ENCODE data around the gene ZNF385C.

ZNF385C gene

GRCh38 chr17:42047343-42047742, 50.9 kb downstream of the ZNF385C start:
- no peak overlapping the region for H3K4me3 ChIP-seq (ENCODE audit: low read length)
- TF ChIP-seq CTCF (IDR thresholded peaks at IDR 0.05; ENCODE audit: insufficient read depth, low read depth, low read length, missing control alignments), result no peak
- no peak for DNase-seq (ENCODE audit: low read depth)

GRCh38 chr17:42045719-42046118, 52.6 kb downstream of the ZNF385C start:
- no peak for TF ChIP-seq CTCF (IDR thresholded peaks at IDR 0.05; ENCODE audit: insufficient read depth, low read depth, low read length, missing control alignments)
- no peak for DNase-seq (ENCODE audit: low read depth)
- no peak overlapping the region for H3K4me3 ChIP-seq (ENCODE audit: low read length)

DNA sequence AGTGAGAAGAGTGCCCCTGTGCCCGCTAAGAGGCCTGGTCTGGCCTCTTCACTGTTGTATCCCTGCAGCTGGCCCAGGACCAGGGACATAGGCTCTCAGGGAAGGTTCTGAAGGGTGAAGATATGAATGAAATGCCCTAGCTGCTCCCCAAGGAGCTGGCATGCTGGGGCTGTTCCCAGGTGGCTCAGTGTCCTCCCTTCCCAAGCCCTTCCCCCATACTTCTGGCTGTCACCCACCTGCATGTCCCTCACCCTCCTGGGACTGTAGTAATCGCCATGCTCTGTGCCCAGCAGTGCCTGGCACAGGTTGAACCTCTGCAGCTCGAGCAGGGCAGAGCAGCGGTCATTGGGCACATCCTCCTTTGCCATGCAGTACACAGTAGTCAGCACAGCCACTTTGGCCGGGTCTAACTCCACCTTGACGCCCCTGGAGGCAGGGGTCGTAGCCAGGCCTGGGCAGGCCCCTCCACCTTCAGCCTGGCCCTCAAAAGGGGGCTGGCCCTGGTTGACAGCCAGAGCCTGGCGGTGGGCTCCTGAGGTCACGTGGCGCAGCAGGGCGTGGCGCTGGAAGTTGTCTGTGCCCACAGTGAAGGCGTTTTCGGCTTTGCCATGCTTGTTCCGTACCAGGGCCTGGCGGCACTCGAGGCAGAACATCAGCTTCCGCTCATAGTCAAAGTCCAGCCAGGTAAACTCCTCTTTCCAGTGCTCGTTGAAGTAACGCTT, 55.5 kb downstream of the ZNF385C start:
- DNase-seq (ENCODE audit: low read depth), result no peak
- no peak overlapping the region for H3K4me3 ChIP-seq (ENCODE audit: low read length)
- no peak for TF ChIP-seq CTCF (IDR thresholded peaks at IDR 0.05; ENCODE audit: insufficient read depth, low read depth, low read length, missing control alignments)

DNA sequence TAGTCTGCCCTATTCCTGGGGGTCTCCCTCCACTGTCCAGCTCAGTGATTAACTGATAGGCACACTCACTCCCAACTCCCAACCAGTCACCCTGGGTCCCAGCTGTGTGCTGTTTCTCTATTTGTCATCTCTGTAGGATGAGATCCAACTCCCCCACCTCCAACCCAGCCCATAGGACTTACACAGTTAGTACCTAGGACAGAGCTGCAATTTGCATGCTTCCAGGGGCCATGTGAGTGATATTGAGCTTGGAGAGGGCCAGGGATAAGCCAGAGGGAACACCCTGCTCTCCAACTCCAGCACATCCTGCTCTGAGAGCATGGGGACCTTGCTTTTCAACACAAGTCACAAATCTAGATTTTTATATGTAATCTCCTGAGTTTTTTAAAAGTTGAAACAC, 56.7 kb downstream of the ZNF385C start:
- no peak for DNase-seq (ENCODE audit: low read depth)
- no peak for TF ChIP-seq CTCF (IDR thresholded peaks at IDR 0.05; ENCODE audit: insufficient read depth, low read depth, low read length, missing control alignments)
- no peak overlapping the region for H3K4me3 ChIP-seq (ENCODE audit: low read length)

- no peak overlapping the region for H3K4me3 ChIP-seq (ENCODE audit: low read length)
- TF ChIP-seq CTCF (IDR thresholded peaks at IDR 0.05; ENCODE audit: insufficient read depth, low read depth, low read length, missing control alignments), result no peak
- no peak for DNase-seq (ENCODE audit: low read depth)
Observed at GRCh38 chr17:42040818-42041217, 57.5 kb downstream of the ZNF385C start.

GRCh38 chr17:42039794-42040763, 58.2 kb downstream of the ZNF385C start:
- H3K4me3 ChIP-seq (ENCODE audit: low read length), result no peak overlapping the region
- no peak for TF ChIP-seq CTCF (IDR thresholded peaks at IDR 0.05; ENCODE audit: insufficient read depth, low read depth, low read length, missing control alignments)
- no peak for DNase-seq (ENCODE audit: low read depth)

Measured in epithelial cell of esophagus (primary cell).